A549 (cell line): ENCODE data around the gene LARGE2.

Source experiments
- HDAC2 ChIP-seq: fragments of 200-600 bp; sonication (generic); IDR thresholded peaks from 2 replicates; pipeline ENCODE4 v1.6.1; 2016
- MYC ChIP-seq: IDR thresholded peaks from 2 replicates; pipeline ENCODE4 v1.6.1; 2012; ENCODE audit warnings: mild to moderate bottlenecking, inconsistent platforms, low read length, improper control_type of control experiment, borderline replicate concordance

GRCh38 chr11:45947885-45948284, 25.4 kb downstream of the LARGE2 start:
- no peak for TF ChIP-seq MYC
- no peak for TF ChIP-seq HDAC2
